GM19023 (cell line): ENCODE measurements around the gene ZNF665.
"Not testable (repeated sequence)": the region's sequence is repeated elsewhere in the genome, so short reads cannot be mapped to it uniquely, and the experiment has no call there.

Experiments used
- ATAC-seq: cut with Tn5 transposase; IDR thresholded peaks from one replicate; pipeline ENCODE4 v1.9.1; 2021; ENCODE audit warnings: mild to moderate bottlenecking, moderate library complexity; ENCODE audit not compliant: unreplicated experiment

The ZNF665 gene

DNA sequence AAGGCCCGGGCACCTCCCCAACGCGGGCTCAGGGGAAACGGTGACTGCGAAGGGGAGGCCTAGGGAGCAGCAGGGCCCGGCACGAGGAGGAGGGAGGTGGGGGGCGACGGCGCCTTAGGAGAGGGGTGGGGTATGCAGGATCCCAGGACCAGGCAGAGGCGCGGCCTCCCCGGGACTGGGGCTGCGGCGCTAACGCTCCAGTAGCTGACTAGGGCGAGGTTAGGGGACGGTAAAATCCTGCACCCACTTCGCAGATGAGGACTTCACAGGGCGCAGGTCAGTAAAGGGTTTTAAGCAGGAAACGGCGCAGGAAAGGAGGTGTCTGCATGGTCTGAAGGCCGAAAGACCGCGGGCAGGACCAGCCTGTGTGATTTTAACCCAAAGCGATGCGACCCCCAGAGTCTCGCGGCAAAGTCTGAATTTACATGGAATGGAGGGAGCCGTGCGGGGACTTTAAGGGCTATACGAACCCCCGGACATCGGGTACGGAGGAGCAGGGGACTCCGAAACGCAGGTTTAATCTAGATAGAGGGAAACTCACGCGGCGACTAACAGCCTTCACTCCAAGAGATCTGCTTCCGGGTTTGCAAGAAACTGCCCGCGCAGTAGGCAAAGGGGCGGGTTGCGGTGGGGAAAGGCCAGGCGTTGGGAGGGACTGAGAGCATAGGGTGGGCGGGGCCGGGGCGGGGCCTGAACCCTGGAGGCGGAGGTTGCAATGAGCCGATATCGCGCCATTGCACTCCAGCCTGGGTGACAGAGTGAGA lies at the start of gene ZNF665:
Gene ZNF665 (minus strand): TSS at position 588 of the 764 bp plus-strand sequence. CDS start 10,460 bp downstream, outside the sequence.
- ATAC-seq = peak; percentile 58

DNA sequence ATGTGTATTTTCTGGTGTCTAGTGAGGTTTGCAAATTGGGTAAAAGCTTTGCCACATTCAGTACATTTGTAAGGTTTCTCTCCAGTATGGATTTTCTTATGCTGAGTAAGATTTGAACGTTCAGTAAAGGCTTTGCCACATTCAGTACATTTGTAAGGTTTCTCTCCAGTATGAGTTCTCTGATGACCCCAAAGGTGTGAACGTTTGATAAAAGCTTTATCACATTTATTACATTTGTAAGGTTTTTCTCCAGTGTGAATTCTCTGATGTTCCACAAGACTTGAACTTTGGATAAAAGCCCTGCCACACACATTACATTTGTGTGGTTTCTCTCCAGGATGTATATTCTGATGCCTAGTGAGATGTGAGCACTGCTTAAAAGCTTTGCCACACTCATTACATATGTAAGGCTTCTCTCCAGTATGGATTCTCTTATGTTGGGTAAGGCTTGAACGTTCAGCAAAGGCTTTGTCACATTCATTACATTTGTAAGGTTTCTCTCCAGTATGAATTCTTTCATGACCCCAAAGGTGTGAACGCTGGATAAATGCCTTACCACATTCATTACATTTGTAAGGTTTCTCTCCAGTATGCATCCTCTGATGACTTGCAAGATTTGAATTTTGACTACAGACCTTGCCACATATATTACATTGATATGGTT lies 44.1 kb upstream of the ZNF665 start:
- ATAC-seq = no peak

DNA sequence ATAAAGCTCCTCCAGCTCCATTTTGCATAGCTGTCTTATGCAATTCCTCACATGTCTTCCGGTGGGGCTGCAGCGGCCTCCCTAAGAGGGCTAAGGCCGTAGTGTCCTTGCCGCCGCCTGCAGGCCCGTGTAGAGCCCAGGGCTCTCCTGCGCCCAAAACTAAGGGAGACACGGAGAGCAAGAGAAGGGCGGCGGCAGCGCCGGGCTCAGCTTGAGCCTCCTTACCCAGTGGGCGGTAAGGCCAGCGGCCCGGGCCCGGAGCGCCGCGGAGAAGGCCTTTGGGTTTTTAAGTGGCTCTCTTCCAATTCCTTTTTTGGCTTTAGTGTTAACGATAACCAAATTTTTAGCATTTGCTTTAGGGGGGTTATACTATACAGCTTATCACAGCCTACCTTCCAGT lies 31.4 kb upstream of the ZNF665 start:
- ATAC-seq = no peak

DNA sequence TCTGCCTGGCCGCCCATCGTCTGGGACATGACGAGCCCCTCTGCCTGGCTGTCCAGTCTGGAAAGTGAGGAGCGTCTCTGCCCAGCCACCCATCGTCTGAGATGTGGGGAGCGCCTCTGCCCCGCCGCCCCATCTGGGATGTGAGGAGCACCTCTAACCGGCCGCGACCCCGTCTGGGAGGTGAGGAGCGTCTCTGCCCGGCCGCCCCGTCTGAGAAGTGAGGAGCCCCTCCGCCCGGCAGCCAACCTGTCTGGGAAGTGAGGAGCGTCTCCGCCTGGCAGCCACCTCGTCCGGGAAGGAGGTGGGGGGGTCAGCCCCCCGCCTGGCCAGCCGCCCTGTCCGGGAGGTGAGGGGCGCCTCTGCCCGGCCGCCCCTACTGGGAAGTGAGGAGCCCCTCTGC lies 29.6 kb upstream of the ZNF665 start:
- not testable (repeated sequence) for ATAC-seq

DNA sequence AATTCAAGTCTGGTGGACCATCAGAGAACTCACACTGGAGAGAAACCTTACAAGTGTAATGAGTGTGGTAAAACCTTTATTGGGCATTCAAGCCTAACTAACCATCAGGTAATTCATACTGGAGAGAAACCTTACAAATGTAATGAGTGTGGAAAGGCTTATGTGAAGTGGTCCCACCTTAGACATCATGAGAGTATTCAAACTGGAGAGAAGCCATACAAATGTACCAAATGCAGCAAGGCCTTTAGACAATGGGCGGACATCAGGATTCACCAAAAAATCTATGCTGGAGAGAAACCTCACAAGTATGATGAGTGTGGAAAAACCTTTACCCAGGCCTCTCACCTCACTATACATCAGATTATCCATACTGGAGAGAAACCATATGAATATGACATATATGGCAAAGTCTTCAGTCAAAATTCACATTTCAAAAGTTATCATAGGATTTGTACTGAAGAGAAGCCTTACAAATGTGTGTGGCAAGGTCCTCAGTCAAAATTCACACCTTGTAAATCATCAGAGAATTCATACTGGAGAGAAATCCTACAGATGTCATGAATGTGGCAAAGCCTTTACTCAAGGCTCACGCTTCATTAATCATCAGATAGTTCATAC lies 19.7 kb upstream of the ZNF665 start:
- ATAC-seq = no peak

DNA sequence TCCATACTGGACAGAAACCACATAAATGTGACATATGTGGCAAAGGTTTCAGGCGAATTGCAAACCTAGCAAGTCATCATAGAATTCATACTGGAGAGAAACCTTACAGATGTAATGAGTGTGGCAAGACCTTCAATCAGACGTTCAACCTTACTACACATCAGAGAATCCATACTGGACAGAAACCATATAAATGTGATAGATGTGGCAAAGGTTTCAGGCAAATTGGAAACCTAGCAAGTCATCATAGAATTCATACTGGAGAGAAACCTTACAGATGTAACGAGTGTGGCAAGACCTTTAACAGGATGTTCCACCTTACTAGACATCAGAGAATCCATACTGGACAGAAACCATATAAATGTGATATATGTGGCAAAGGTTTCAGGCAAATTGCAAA lies 18.4 kb upstream of the ZNF665 start:
- not testable (repeated sequence) for ATAC-seq

DNA sequence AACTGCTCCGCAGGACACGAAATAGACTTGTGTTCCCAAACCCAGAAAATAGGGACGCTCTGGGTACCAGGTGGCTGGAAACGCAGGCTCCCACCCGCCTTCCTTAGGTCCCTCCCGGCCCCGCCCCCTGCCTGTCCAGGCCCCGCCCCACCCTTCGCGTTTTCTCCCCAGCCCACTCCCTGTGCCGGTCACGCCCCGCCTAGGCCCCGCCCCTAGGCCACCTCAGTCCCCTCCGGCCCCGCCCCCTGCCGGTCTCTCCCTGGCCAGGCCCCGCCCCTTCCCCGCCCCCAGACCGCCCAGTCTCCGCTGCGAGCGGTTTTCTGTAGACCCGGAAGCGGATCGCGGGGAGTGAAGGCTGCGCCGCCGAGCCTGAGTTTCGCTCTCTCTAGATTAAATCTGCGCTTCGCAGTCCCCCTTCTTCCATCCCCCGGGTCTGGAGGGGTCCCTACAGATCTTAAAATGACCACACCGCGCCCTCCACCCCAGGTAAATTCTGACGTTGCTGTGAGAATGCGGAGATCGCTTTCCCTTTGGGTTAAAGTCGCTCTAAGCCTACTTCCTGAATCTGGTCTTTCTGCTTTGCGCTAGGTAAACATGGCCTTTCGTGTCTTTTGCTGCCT lies 3.7 kb upstream of the ZNF665 start:
- ATAC-seq = no peak

DNA sequence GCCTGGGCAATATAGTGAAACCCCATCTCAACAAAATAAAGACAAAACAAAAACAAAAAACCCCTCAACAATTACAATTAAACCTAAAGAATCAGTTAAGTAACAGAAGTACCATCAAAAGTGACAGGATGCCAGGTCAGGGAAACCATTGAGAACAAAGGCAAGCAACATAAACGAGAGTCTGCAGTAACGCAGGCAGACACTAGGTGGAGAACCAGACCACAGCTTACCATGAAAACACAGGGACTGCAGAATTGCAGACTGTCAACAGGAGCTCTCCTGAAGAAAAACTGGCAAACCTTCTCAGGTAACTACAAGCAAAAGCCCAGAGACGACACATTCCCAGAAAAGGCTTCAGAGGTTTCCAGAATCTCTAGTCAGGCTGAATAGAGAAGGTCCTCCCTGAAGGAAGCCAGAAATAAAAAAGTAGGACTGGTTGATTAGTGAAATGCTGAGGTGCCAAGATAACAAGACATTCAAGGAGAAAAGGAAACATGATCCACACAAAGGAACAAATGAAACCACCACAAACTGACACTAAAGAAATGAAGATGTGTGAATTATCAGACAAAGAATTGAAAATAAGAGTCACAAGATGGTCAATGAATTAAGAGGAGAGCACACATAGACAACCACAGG lies 2.2 kb upstream of the ZNF665 start:
- no peak for ATAC-seq

DNA sequence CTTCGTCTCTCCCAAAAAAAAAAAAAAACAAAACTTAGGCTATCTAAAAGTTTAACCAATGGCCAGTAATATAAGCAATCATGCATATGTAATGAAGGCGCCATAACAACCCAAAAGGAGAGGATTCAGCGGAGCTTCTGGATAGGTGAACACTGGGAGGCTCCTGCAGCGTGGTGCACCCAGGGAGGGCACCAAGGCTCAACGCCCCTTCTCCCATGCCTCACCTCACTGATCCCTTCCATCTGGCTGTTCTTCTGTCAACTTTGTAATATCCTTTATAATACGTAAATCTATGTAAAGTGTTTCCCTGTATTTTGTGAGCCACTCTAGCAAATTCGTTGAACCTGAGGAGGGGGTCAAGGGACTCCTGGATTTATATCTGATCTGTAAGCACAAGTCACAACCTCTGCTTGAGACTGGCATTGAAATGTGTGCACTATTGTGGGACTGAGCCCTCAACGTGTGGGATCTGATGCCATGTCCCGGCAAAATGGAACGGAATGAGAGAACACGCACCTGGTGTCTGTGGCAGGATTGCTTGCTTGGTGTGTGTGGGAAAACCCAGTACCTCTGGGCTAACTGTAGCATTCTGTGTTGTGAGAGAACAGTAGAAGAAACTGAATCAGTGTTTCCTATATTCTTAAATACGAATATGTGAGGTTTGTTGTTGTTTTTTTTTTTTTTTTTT lies 521 bp upstream of the ZNF665 start:
- ATAC-seq = no peak

DNA sequence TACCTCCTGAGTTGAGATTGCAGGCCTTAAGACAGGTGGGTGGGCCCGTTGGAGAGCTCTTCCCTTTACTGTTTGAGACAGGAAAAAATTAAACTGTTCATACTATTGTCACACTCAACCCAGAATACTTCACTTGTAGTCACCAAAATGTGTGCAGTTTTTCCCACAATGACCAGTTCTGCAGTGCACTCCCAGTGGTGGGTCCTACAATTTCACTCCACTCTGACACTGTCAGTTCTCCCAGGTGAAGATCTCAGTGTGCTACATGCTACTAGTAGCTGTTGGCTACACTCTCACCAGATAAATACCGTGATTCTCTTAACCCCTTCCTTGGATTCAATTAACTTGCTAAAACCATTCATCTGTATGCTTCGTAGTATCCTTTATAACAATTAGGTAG lies 2.9 kb downstream of the ZNF665 start:
- ATAC-seq = no peak

DNA sequence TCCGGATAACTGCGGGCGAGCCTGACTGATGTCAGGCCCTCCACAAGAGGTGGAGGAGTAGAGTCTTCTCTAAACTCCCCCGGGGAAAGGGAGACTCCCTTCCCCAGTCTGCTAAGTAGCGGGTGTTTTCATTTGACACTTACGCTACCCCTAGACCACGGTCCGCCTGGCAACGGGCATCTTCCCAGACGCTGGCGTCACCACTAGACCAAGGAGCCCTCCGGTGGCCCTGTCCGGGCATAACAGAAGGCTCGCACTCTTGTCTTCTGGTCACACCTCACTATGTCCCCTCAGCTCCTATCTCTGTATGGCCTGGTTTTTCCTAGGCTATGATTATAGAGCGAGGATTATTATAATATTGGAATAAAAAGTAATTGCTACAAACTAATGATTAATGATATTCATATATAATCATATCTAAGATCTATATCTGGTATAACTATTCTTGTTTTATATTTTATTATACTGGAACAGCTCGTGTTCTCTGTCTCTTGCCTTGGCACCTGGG lies 3.4 kb downstream of the ZNF665 start:
- not testable (repeated sequence) for ATAC-seq

DNA sequence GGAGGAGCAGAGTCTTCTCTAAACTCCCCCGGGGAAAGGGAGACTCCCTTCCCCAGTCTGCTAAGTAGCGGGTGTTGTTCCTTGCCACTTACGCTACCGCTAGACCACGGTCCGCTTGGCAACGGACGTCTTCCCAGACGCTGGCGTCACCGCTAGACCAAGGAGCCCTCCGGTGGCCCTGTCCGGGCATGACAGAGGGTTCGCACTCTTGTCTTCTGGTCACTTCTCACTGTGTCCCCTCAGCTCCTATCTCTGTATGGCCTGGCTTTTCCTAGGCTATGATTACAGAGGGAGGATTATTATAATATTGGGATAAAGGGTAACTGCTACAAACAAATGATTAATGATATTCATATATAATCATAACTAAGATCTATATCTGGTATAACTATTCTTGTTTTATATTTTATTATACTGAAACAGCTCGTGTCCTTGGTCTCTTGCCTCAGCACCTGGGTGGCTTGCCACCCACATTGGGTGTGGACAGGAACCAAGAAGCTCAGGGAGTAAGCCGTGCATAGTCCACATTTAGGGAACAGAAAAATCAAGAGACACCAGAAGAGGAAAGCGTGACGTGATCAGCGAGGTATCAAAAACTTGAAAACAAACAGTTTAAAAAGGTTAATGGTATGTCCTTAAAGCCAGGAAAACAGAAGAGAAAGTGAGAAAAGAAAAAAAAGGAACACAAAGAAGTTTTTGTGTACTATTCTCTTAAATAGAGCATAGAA lies 7.8 kb downstream of the ZNF665 start:
- not testable (repeated sequence) for ATAC-seq

DNA sequence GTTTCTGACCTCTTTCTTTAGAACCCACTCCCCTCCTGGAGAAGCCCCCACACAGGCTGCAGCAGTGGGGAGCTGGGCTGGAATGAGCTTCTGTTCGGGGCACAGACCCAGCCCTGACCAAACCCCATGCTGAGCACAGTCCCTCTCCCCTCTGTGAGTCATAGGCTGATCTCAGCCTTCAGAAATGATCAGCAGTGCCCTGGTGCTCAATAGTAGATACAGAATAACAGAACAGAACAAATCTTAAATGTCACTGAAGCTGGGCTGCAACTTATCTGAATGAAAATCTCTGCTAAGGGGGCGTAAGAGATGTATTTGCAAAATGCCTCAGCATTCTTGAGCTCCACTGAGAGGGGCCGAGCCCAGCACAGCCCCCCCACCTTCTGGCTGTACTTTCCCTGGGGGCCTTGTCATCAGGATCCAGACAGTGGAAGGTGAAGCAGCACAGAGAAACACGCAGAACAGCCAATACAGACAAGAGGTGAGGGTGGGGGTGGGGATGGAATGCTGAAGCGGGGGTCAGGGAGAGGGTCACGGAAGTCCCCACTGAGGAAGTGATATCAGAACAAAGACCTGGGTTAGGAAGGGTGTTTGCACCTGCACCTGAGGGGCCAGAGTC lies 9.9 kb downstream of the ZNF665 start:
- no peak for ATAC-seq

DNA sequence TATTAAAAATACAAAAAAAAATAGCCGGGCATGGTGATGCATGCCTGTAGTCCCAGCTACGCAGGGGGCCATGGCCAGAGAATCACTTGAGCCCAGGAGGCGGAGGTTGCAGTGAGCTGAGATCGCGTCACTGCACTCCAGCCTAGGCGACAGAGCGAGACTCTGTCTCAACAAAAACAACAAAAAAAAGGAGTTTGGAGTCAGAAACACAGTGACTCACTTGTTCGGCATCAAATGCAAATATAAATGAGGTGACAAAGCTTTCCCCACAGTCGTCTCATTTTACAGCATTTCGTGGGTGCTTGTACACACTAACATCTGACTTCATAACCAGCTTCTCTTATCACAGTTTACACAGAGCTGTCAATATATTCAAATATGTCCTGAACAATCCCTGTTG lies 11.0 kb downstream of the ZNF665 start:
- no peak for ATAC-seq

DNA sequence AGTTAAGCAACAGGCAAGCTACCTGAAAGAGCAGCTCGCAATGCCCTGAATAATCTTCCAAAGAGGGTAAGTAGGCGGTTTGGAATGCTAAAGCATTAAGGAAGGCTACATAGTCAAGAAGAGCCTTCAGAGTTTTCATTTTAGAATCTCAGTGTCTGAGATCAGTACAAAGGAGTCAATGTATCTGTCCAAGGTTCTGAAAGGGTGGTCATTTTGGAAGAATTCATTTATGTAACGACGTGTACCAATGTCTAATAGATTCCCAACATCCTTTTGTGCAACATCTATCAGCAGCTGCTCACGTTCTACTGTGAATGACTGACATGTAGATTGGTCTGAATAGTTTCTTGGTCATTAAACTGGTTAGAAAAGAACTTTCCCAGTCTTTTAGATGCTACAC lies 15.2 kb downstream of the ZNF665 start:
- ATAC-seq = no peak

DNA sequence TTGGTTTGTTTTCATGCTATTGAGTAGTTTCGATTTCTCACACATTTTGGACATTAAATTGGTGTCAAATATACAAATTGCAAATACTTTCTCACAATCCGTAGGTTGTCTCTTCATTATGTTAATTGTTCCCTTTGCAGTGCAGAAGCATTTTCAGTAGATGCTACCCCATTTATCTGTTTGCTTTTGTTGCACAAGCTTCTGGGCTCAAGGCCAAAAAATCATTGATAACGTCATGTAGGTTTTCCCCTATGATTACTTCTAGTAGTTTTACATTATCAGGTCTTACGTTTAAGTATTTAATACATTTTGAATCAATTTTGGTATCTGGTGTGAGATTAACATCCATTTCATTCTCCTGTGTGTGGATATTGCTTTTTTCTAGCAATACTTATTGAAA lies 20.3 kb downstream of the ZNF665 start:
- no peak for ATAC-seq

DNA sequence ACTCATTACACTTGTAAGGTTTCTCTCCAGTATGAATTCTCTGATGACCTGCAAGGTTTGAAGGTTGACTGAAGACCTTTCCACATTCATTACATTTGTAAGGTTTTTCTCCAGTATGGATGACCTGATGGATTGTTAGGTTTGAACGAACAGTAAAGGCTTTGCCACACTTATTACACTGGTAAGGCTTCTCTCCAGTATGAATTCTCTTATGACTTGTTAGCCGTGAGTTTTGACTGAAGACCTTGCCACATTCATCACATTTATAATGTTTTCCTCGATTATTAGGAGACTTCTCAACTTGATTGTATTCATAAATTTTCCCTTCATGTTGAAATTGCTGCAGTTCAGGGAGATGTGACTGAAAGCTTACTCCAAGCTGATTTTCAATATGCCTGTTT lies 27.5 kb downstream of the ZNF665 start:
- no peak for ATAC-seq

DNA sequence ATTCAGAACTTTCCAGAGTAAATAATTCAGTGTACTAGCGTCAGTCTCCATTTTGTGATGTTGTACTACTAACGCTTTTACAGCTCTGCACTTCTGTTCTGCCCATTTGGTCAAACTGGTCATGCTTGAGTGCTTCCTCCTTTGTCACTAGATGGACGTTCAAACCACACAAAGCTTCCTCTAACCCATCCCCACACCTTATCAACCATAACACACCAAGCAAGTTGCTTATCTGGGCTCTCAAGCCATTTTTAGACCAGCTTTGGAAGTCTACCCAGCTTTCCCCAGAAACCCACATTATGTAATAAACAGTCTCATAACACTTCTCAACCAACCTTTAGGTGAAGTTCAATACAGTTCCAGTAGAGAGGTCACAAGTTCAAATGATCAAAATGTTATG lies 32.0 kb downstream of the ZNF665 start:
- no peak for ATAC-seq

DNA sequence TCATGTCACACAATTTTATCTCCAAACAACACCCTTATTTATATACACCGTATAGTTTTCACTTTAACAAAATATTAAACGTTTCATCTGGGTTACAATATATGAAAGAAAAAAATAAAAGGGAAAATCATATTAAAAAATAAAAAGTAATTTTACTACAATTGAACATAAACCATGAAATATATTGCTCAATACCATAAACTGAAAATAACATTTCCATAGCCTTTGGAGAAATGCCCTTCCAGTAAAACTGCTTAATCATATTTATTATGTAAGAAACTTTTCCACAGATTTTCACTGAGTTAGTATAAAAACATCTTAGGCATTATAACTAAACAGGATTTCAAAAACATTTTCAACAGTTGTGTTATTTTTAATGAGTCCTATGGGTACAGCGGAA lies 32.8 kb downstream of the ZNF665 start:
- no peak for ATAC-seq
